Neural cell (in vitro differentiated cells): ENCODE data around the gene IQGAP1. TPM values are rescaled to one million over a fixed set of nuclear protein-coding genes. Genes with fewer than 3 reads are reported as not detected.
"Not testable (repeated sequence)": the region's sequence is repeated elsewhere in the genome, so short reads cannot be mapped to it uniquely, and the experiment has no call there.

Source experiments
- H2AFZ ChIP-seq: fragments of 200-600, 300-800 bp; sonication (generic), shearing (Covaris generic); 2 replicates; pipeline ENCODE4 v1.6.0; 2014; ENCODE audit warnings: low read depth, mild to moderate bottlenecking, antibody characterized with exemption, low read length, moderate library complexity
- H3F3A ChIP-seq: fragments of 200-600 bp; shearing (Covaris generic); 2 replicates; pipeline ENCODE4 v1.6.1; 2016; ENCODE audit warnings: mild to moderate bottlenecking, moderate library complexity, mixed read lengths, antibody characterized with exemption, low read length; ENCODE audit not compliant: insufficient read depth, poor library complexity, severe bottlenecking
- H3K27ac ChIP-seq: fragments of 200-600, 300-800 bp; sonication (generic), shearing (Covaris generic); 2 replicates; pipeline ENCODE4 v1.5.1; 2014; ENCODE audit warnings: mild to moderate bottlenecking, low read length, moderate library complexity
- H3K27me3 ChIP-seq: fragments of 300-800, 200-600 bp; sonication (generic), shearing (Covaris generic); 2 replicates; pipeline ENCODE4 v1.6.0; 2014; ENCODE audit warnings: mild to moderate bottlenecking, low read depth, low read length, moderate library complexity; ENCODE audit not compliant: insufficient read depth
- H3K36me3 ChIP-seq: fragments of 300-800, 200-600 bp; sonication (generic), shearing (Covaris generic); 2 replicates; pipeline ENCODE4 v1.5.1; 2014; ENCODE audit warnings: mild to moderate bottlenecking, antibody characterized with exemption, low read length, moderate library complexity; ENCODE audit not compliant: insufficient read depth
- H3K4me2 ChIP-seq: fragments of 300-800, 200-600 bp; sonication (generic), shearing (Covaris generic); 2 replicates; pipeline ENCODE4 v1.6.0; 2014; ENCODE audit warnings: mild to moderate bottlenecking, low read length
- H3K4me3 ChIP-seq: fragments of 300-800, 200-600 bp; sonication (generic), shearing (Covaris generic); 2 replicates; pipeline ENCODE4 v1.5.1; 2014; ENCODE audit warnings: mild to moderate bottlenecking, low read length, moderate library complexity
- H3K79me2 ChIP-seq: fragments of 200-600 bp; shearing (Covaris generic); replicated peaks from 2 replicates; pipeline ENCODE4 v1.6.0; 2014; ENCODE audit warnings: mild to moderate bottlenecking, low read length, moderate library complexity; ENCODE audit not compliant: insufficient read depth
- H3K9ac ChIP-seq: fragments of 300-800, 200-600 bp; sonication (generic), shearing (Covaris generic); 2 replicates; pipeline ENCODE4 v1.6.1; 2016; ENCODE audit warnings: mild to moderate bottlenecking, low read length, mixed read lengths
- H3K9me2 ChIP-seq: fragments of 200-600 bp; shearing (Covaris generic); 2 replicates; pipeline ENCODE4 v1.6.1; 2016; ENCODE audit warnings: mild to moderate bottlenecking, low read length, mixed read lengths; ENCODE audit not compliant: insufficient read depth
- H3K9me3 ChIP-seq: fragments of 200-600, 300-800 bp; sonication (generic), shearing (Covaris generic); 2 replicates; pipeline ENCODE4 v1.6.1; 2016; ENCODE audit warnings: mild to moderate bottlenecking, mixed run types, low read length, moderate library complexity, mixed read lengths
- H4K20me1 ChIP-seq: fragments of 200-600 bp; shearing (Covaris generic); 2 replicates; pipeline ENCODE4 v1.6.1; 2016; ENCODE audit warnings: mild to moderate bottlenecking, mixed run types; ENCODE audit not compliant: insufficient read depth
- CTCF ChIP-seq: fragments of 450-650 bp; IDR thresholded peaks from 2 replicates; pipeline ENCODE4 v1.5.1; 2014; ENCODE audit warnings: antibody characterized with exemption, mild to moderate bottlenecking, moderate library complexity; ENCODE audit not compliant: poor library complexity, severe bottlenecking
- EP300 ChIP-seq: fragments of 450-650 bp; conservative IDR thresholded peaks from 2 replicates; pipeline ENCODE4 v1.6.1; 2014; ENCODE audit warnings: antibody characterized with exemption, mild to moderate bottlenecking, moderate library complexity; ENCODE audit not compliant: poor library complexity, severe bottlenecking
- EZH2 ChIP-seq: fragments of 200-600, 300-800 bp; shearing (Covaris generic), sonication (generic); IDR thresholded peaks from 2 replicates; pipeline ENCODE4 v1.6.1; 2014; ENCODE audit warnings: antibody characterized with exemption, low read length, borderline replicate concordance, mild to moderate bottlenecking; ENCODE audit not compliant: insufficient read depth, poor library complexity, severe bottlenecking
- MXI1 ChIP-seq: fragments of 450-650 bp; conservative IDR thresholded peaks from 2 replicates; pipeline ENCODE4 v1.6.1; 2014; ENCODE audit warnings: antibody characterized with exemption, mild to moderate bottlenecking; ENCODE audit not compliant: poor library complexity, severe bottlenecking
- POLR2AphosphoS5 ChIP-seq: IDR thresholded peaks from 2 replicates; pipeline ENCODE4 v1.6.1; 2012
- RAD21 ChIP-seq: fragments of 450-650 bp; conservative IDR thresholded peaks from 2 replicates; pipeline ENCODE4 v1.6.1; 2014; ENCODE audit warnings: antibody characterized with exemption, mild to moderate bottlenecking, moderate library complexity
- REST ChIP-seq: IDR thresholded peaks from 2 replicates; pipeline ENCODE4 v1.6.1; 2012; ENCODE audit warnings: borderline replicate concordance
- SMC3 ChIP-seq: fragments of 450-650 bp; conservative IDR thresholded peaks from 2 replicates; pipeline ENCODE4 v1.6.1; 2014; ENCODE audit warnings: antibody characterized with exemption, mild to moderate bottlenecking, moderate library complexity; ENCODE audit not compliant: poor library complexity
- TAF1 ChIP-seq: IDR thresholded peaks from 2 replicates; pipeline ENCODE4 v1.6.1; 2012; ENCODE audit warnings: low read depth
- polyA plus RNA-seq: library from polyadenylated mRNA; depleted of rRNA; stranded (reverse); fragments of >200 nt; gene quantifications from 2 replicates; pipeline ENCODE4 v1.2.3, GENCODE V29; 2014

The IQGAP1 gene
- polyA plus RNA-seq, 1 donor from 2014 or later: 16.6 TPM

DNA sequence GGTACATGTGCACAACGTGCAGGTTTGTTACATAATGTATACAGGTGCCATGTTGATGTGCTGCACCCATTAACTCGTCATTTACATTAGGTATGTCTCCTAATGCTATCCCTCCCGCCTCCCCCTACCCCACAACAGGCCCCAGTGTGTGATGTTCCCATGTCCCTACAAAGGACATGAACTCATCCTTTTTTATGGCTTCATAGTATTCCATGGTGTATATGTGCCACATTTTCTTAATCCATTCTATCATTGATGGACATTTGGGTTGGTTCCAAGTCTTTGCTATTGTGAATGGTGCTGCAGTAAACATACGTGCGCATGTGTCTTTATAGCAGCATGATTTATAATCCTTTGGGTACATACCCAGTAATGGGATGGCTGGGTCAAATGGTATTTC lies 28.0 kb downstream of the IQGAP1 start:
- H4K20me1 ChIP-seq, H3K36me3 ChIP-seq, H3K27me3 ChIP-seq, H3K4me2 ChIP-seq, H3F3A ChIP-seq, H3K79me2 ChIP-seq, H3K9me3 ChIP-seq, H3K9me2 ChIP-seq, H3K9ac ChIP-seq, H2AFZ ChIP-seq, H3K27ac ChIP-seq, H3K4me3 ChIP-seq: not testable (repeated sequence)

DNA sequence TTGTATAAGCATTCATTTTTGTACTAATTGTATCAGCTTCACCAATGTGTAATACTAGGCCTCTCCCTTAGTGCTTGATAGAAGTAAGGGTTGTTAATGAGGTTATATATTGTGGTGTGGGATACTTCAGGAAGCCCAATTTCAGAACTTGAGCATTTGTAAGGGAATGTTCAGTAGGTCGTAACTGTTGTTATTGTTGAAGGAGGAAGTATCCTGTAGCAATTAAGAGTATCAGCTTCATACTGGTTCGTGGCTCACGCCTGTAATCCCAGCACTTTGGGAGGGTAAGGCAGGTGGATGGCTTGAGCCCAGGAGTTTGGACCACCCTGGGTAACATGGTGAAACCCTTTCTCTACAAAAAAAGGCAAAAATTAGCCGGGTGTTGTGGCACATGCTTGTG lies 30.6 kb downstream of the IQGAP1 start:
- Histone ChIP-seq H3K9me3 (no peaks in the 10 kb centered on the region), H2AFZ (no peak overlapping the region), H3K36me3 (no peaks in the 10 kb centered on the region), H3K4me3 (no peak overlapping the region), H4K20me1 (no peaks in the 10 kb centered on the region), H3K79me2 (peaks cover 5% of the 10 kb centered on the region), H3K27me3 (no peaks in the 10 kb centered on the region), H3K9me2 (no peaks in the 10 kb centered on the region), H3F3A (no peaks in the 10 kb centered on the region), H3K27ac (no peak overlapping the region), H3K4me2 (no peak overlapping the region), H3K9ac (no peak overlapping the region)
- no peak for TF ChIP-seq EP300

GRCh38 chr15:90419206-90419605 lies 31.2 kb downstream of the IQGAP1 start:
- no peak overlapping the region for H3K4me2 ChIP-seq
- no peaks in the 10 kb centered on the region for H4K20me1 ChIP-seq
- H3K79me2 ChIP-seq: peaks cover 5% of the 10 kb centered on the region
- H2AFZ ChIP-seq: no peak overlapping the region
- no peak overlapping the region for H3K27ac ChIP-seq
- no peaks in the 10 kb centered on the region for H3K27me3 ChIP-seq
- no peaks in the 10 kb centered on the region for H3F3A ChIP-seq
- no peaks in the 10 kb centered on the region for H3K9me2 ChIP-seq
- no peaks in the 10 kb centered on the region for H3K36me3 ChIP-seq
- H3K4me3 ChIP-seq: no peak overlapping the region
- no peaks in the 10 kb centered on the region for H3K9me3 ChIP-seq
- TF ChIP-seq REST: no peak
- TF ChIP-seq TAF1: no peak
- TF ChIP-seq POLR2AphosphoS5: no peak
- no peak for TF ChIP-seq EZH2
- no peak for TF ChIP-seq SMC3
- no peak for TF ChIP-seq RAD21
- no peak for TF ChIP-seq CTCF
- TF ChIP-seq EP300: no peak
- TF ChIP-seq MXI1: no peak
- H3K9ac ChIP-seq: no peak overlapping the region
